H1 (cell line): ENCODE measurements around the gene ZNF516. TPM values are rescaled to one million over a fixed set of nuclear protein-coding genes. Genes with fewer than 3 reads are reported as not detected.

Experiments
- CTCF ChIA-PET: fragments of 300-600 bp; sonication (Branson Sonifier 250); formaldehyde crosslinking; loops from one replicate; lab custom pipeline; 2021; ENCODE audit not compliant: partially characterized antibody; lab: Charles Lee
- POLR2A ChIA-PET: fragments of 300-600 bp; sonication (Branson Sonifier 250); formaldehyde crosslinking; loops from one replicate; lab custom pipeline; 2021; ENCODE audit warnings: inconsistent platforms; ENCODE audit not compliant: partially characterized antibody; lab: Charles Lee
- DNase-seq, 2 experiments: peaks; one replicate each; pipeline versions ENCODE4 v3.0.0 to v3.0.0-alpha.2; 2010 to 2022; ENCODE audit warnings: low spot score in 2 of 2, low read depth in 1 of 2, mixed read lengths in 1 of 2
- FAIRE-seq: peaks from 2 replicates; lab custom pipeline; 2011; peaks lifted over from hg19 to GRCh38; lab: Jason Lieb, UNC
- H2AFZ ChIP-seq: 2 replicates; pipeline ENCODE4 v1.8.1; 2012; ENCODE audit warnings: low read length, inconsistent platforms
- H2AK5ac ChIP-seq: 2 replicates; pipeline ENCODE4 v1.6.1; 2013; ENCODE audit warnings: low read depth, low read length
- H2BK120ac ChIP-seq: replicated peaks from 2 replicates; pipeline ENCODE3; 2013; ENCODE audit warnings: low read depth, low read length, inconsistent platforms
- H2BK12ac ChIP-seq: 2 replicates; pipeline ENCODE4 v1.6.1; 2013; ENCODE audit warnings: low read depth, low read length
- H2BK15ac ChIP-seq: 2 replicates; pipeline ENCODE4 v1.6.1; 2013; ENCODE audit warnings: low read length
- H2BK20ac ChIP-seq: 2 replicates; pipeline ENCODE4 v1.6.1; 2013; ENCODE audit warnings: low read length
- H2BK5ac ChIP-seq: 2 replicates; pipeline ENCODE4 v1.6.1; 2013; ENCODE audit warnings: low read depth, low read length
- H3K14ac ChIP-seq: 2 replicates; pipeline ENCODE4 v1.6.1; 2013; ENCODE audit warnings: inconsistent platforms; ENCODE audit not compliant: insufficient read length
- H3K18ac ChIP-seq: 2 replicates; pipeline ENCODE4 v1.6.1; 2013; ENCODE audit warnings: low read length; ENCODE audit errors: extremely low read depth
- H3K23ac ChIP-seq: 2 replicates; pipeline ENCODE4 v1.6.1; 2013; ENCODE audit warnings: inconsistent platforms; ENCODE audit not compliant: insufficient read length
- H3K23me2 ChIP-seq: 2 replicates; pipeline ENCODE4 v1.6.1; 2013; ENCODE audit warnings: low read depth, low read length
- H3K27ac ChIP-seq: 2 replicates; pipeline ENCODE4 v1.6.1; 2011; ENCODE audit warnings: low read depth, low read length, inconsistent platforms
- H3K27me3 ChIP-seq, 4 experiments: replicated peaks in 1 of 4; 1 replicate in 1 of 4; 2 replicates in 3 of 4; pipeline versions ENCODE4 v1.6.1 to v1.8.1; 2011 to 2013; ENCODE audit warnings: low read length in 3 of 4, mild to moderate bottlenecking in 3 of 4, inconsistent platforms in 2 of 4, mixed read lengths in 2 of 4, moderate library complexity in 1 of 4; ENCODE audit not compliant: control insufficient read depth in 3 of 4, insufficient read depth in 3 of 4; ENCODE audit errors: extremely low read depth in 1 of 4
- H3K36me3 ChIP-seq, 4 experiments: 2 replicates each; pipeline versions ENCODE4 v1.6.1 to v1.8.1; 2011 to 2013; ENCODE audit warnings: mild to moderate bottlenecking in 4 of 4, low read length in 3 of 4, moderate library complexity in 2 of 4, control low read depth in 1 of 4, inconsistent platforms in 1 of 4; ENCODE audit not compliant: insufficient read depth in 4 of 4, control insufficient read depth in 2 of 4
- H3K4ac ChIP-seq: replicated peaks from 2 replicates; pipeline ENCODE3; 2013; ENCODE audit warnings: low read length, low read depth, mixed read lengths, inconsistent platforms; ENCODE audit not compliant: insufficient read length
- H3K4me1 ChIP-seq, 4 experiments: replicated peaks in 1 of 4; 1 replicate in 1 of 4; 2 replicates in 3 of 4; pipeline versions ENCODE4 v1.6.1 to v1.8.1; 2011 to 2013; ENCODE audit warnings: low read length in 3 of 4, inconsistent platforms in 2 of 4, mixed read lengths in 1 of 4; ENCODE audit not compliant: insufficient read depth in 4 of 4, control insufficient read depth in 3 of 4
- H3K4me2 ChIP-seq, 2 experiments: 2 replicates each; pipeline versions ENCODE4 v1.6.1 to v1.8.1; 2011 to 2013; ENCODE audit warnings: low read depth in 2 of 2, low read length in 2 of 2, control low read depth in 1 of 2, inconsistent platforms in 1 of 2, mild to moderate bottlenecking in 1 of 2; ENCODE audit not compliant: insufficient read depth in 1 of 2
- H3K4me3 ChIP-seq, 4 experiments: fragments of 200-600, 300-600 bp in 1 of 4; sonication (generic), shearing (Covaris generic), sonication (Bioruptor Twin) in 1 of 4; 2 replicates each; pipeline versions ENCODE4 v1.5.1 to v1.8.1; 2011 to 2016; ENCODE audit warnings: low read length in 4 of 4, low read depth in 3 of 4, control low read depth in 2 of 4, inconsistent platforms in 2 of 4, mild to moderate bottlenecking in 2 of 4, mixed read lengths in 1 of 4, moderate library complexity in 1 of 4; ENCODE audit not compliant: insufficient read depth in 2 of 4; ENCODE audit errors: extremely low read depth in 1 of 4
- H3K56ac ChIP-seq: replicated peaks from 2 replicates; pipeline ENCODE3; 2013; ENCODE audit warnings: low read depth, mild to moderate bottlenecking, mixed read lengths, low read length, inconsistent platforms; ENCODE audit not compliant: insufficient read length
- H3K79me1 ChIP-seq: 2 replicates; pipeline ENCODE4 v1.6.1; 2013; ENCODE audit warnings: low read depth, low read length, control low read depth
- H3K79me2 ChIP-seq, 2 experiments: 2 replicates each; pipeline versions ENCODE4 v1.6.1 to v1.8.1; 2012 to 2013; ENCODE audit warnings: low read length in 2 of 2, mild to moderate bottlenecking in 2 of 2, inconsistent platforms in 1 of 2; ENCODE audit not compliant: insufficient read depth in 2 of 2, control insufficient read depth in 1 of 2
- H3K9ac ChIP-seq, 4 experiments: replicated peaks in 1 of 4; 1 replicate in 1 of 4; 2 replicates in 3 of 4; pipeline versions ENCODE4 v1.6.1 to v1.8.1; 2011 to 2013; ENCODE audit warnings: low read depth in 3 of 4, low read length in 3 of 4, control low read depth in 2 of 4, mild to moderate bottlenecking in 2 of 4, moderate library complexity in 2 of 4, inconsistent platforms in 1 of 4; ENCODE audit errors: extremely low read depth in 1 of 4
- H3K9me3 ChIP-seq, 2 experiments: 2 replicates each; pipeline versions ENCODE4 v1.6.1 to v1.8.1; 2012 to 2013; ENCODE audit warnings: mild to moderate bottlenecking in 2 of 2, moderate library complexity in 2 of 2, control low read depth in 1 of 2, inconsistent platforms in 1 of 2, low read depth in 1 of 2, low read length in 1 of 2, mixed read lengths in 1 of 2; ENCODE audit not compliant: insufficient read depth in 2 of 2
- H4K20me1 ChIP-seq, 2 experiments: replicated peaks in 1 of 2; 2 replicates each; pipeline versions ENCODE3 to v1.8.1; 2011 to 2013; ENCODE audit warnings: inconsistent platforms in 2 of 2, low read length in 2 of 2, mild to moderate bottlenecking in 1 of 2; ENCODE audit not compliant: insufficient read depth in 2 of 2, control insufficient read depth in 1 of 2
- H4K5ac ChIP-seq: 2 replicates; pipeline ENCODE4 v1.6.1; 2013; ENCODE audit warnings: low read length, low read depth, mixed read lengths, inconsistent platforms; ENCODE audit not compliant: insufficient read length
- H4K8ac ChIP-seq: 2 replicates; pipeline ENCODE4 v1.8.0; 2013; ENCODE audit warnings: mild to moderate bottlenecking, moderate library complexity, low read length, inconsistent platforms; ENCODE audit not compliant: insufficient read depth; ENCODE audit errors: extremely low read depth
- H4K91ac ChIP-seq: replicated peaks from 2 replicates; pipeline ENCODE3; 2013; ENCODE audit warnings: low read length, mixed read lengths, inconsistent platforms; ENCODE audit not compliant: insufficient read length
- BACH1 ChIP-seq: IDR thresholded peaks from 2 replicates; pipeline ENCODE4 v1.6.1; 2012; ENCODE audit warnings: low read length, improper control_type of control experiment
- CBX5 ChIP-seq: fragments of 300-800, 300-1000 bp; sonication (generic); IDR thresholded peaks from 2 replicates; pipeline ENCODE4 v1.7.1; 2016; ENCODE audit warnings: antibody characterized with exemption, low read length, low read depth
- CEBPB ChIP-seq: IDR thresholded peaks from 2 replicates; pipeline ENCODE4 v1.6.1; 2012; ENCODE audit warnings: low read depth, low read length
- EZH2 ChIP-seq: fragments of 200-600 bp; sonication (generic); IDR thresholded peaks from 2 replicates; pipeline ENCODE4 v1.7.1; 2012; ENCODE audit warnings: low read depth, mild to moderate bottlenecking, moderate library complexity, low read length, inconsistent platforms; ENCODE audit not compliant: severe bottlenecking
- HDAC6 ChIP-seq: IDR thresholded peaks from one replicate; pipeline ENCODE4 v1.7.1; 2012; ENCODE audit warnings: low read depth, mild to moderate bottlenecking, inconsistent platforms, low read length, moderate library complexity
- JUN ChIP-seq: IDR thresholded peaks from 2 replicates; pipeline ENCODE4 v1.6.1; 2011; ENCODE audit warnings: low read depth, mild to moderate bottlenecking, improper control_type of control experiment, low read length
- KDM5A ChIP-seq: fragments of 200-600 bp; IDR thresholded peaks from 2 replicates; pipeline ENCODE4 v1.7.1; 2012; ENCODE audit warnings: mild to moderate bottlenecking, low read length, inconsistent platforms, mixed read lengths
- RAD21 ChIP-seq, 2 experiments: IDR thresholded peaks in 1 of 2; conservative IDR thresholded peaks in 1 of 2; 2 replicates each; pipeline ENCODE4 v1.6.1; 2011; ENCODE audit warnings: low read depth in 2 of 2, low read length in 2 of 2, improper control_type of control experiment in 1 of 2, inconsistent platforms in 1 of 2, mild to moderate bottlenecking in 1 of 2, moderate library complexity in 1 of 2
- RBBP5 ChIP-seq: IDR thresholded peaks from 2 replicates; pipeline ENCODE4 v1.7.1; 2012; ENCODE audit warnings: low read depth, mild to moderate bottlenecking, inconsistent platforms, low read length, moderate library complexity, borderline replicate concordance
- SRF ChIP-seq: IDR thresholded peaks from 2 replicates; pipeline ENCODE4 v1.6.1; 2011; ENCODE audit warnings: mild to moderate bottlenecking, low read depth, low read length, moderate library complexity
- TAF7 ChIP-seq: optimal IDR thresholded peaks from 2 replicates; pipeline ENCODE3; 2011; ENCODE audit warnings: low read depth, mild to moderate bottlenecking, inconsistent platforms, low read length, moderate library complexity, borderline replicate concordance
- WGBS, 2 experiments: shearing (Covaris generic) in 1 of 2; methylation state at CpG; one replicate each; pipeline versions ENCODE4 v1.1.6 to v1.1.7; 2013 to 2015; ENCODE audit warnings: low lambda C conversion rate in 2 of 2, mixed read lengths in 2 of 2, inconsistent platforms in 1 of 2, low coverage in 1 of 2, missing lambda C conversion rate in 1 of 2; ENCODE audit not compliant: insufficient replicate concordance in 2 of 2, insufficient coverage in 1 of 2, insufficient read length in 1 of 2; ENCODE audit errors: extremely low coverage in 1 of 2, missing lambda C conversion rate in 1 of 2; 5-methylcytosine and 5-hydroxymethylcytosine counted together
- polyA plus RNA-seq, 7 experiments: library from polyadenylated mRNA; depleted of rRNA in 3 of 7; stranded (reverse) in 5 of 7; unstranded in 2 of 7; fragments of >200 nt in 5 of 7; fragments of 200-250 nt in 2 of 7; gene quantifications; 1 replicate in 5 of 7; 2 replicates in 1 of 7; 4 replicates in 1 of 7; pipeline versions ENCODE4 v1.2.1 to v1.2.3, GENCODE V29; 2011 to 2013; ENCODE audit warnings: missing spikeins in 2 of 7, mixed read lengths in 2 of 7
- total RNA-seq: library from RNA; stranded (reverse); fragmentation: NEBNext Ultra II Directional; extraction: Animal tissue kit (Norgen Biotek cat#: 25700); gene quantifications from 2 replicates; pipeline ENCODE4 v1.2.1, GENCODE V29; 2021
- TF ChIP-seq, protein P1 (sequence below): IDR thresholded peaks from 2 replicates; pipeline ENCODE4 v1.6.1; 2012; ENCODE audit warnings: low read length, inconsistent platforms

Gene ZNF516
- total and polyA plus RNA-seq, 2 of the 8 experiments (the other 6 are each of a cell fraction or from before 2014, with no cell fraction given) = 7.3 to 17.0 TPM

- Histone ChIP-seq H3K18ac (no peak overlapping the region), H2BK15ac (no peak overlapping the region), H3K4me1 (peaks cover 0 to 3% (median 1%) of the 10 kb centered on the region in 4 experiments; a peak in 4 of 7 replicates), H3K23me2 (no peaks in the 10 kb centered on the region), H3K27ac (no peak overlapping the region), H2AFZ (no peak overlapping the region), H4K91ac (no peak overlapping the region), H3K79me2 (no peaks in the 10 kb centered on the region; a peak in 1 of 4 replicates), H2BK5ac (no peak overlapping the region), H3K56ac (no peak overlapping the region), H3K4ac (no peak overlapping the region), H2BK12ac (no peak overlapping the region), H2BK20ac (no peak overlapping the region), H3K14ac (no peak overlapping the region), H2AK5ac (no peak overlapping the region), H3K79me1 (peaks cover 2% of the 10 kb centered on the region; the same call in 1 of the 2 replicates), H3K23ac (no peak overlapping the region), H3K9ac (no peak overlapping the region), H3K4me3 (no peak overlapping the region), H4K20me1 (peaks cover 0 to 2% of the 10 kb centered on the region in 2 experiments), H2BK120ac (no peak overlapping the region), H3K36me3 (no peaks in the 10 kb centered on the region), H4K8ac (no peak overlapping the region), H4K5ac (no peak overlapping the region), H3K4me2 (no peak overlapping the region), H3K9me3 (no peaks in the 10 kb centered on the region), H3K27me3 (no peaks in the 10 kb centered on the region)
- WGBS, 2 experiments = 95% methylated on average over 7 of the region's 7 CpGs; no CpG with 5 or more reads in 1 of the 2 experiments
- ChIA-PET POLR2A (no interaction called here), CTCF (interaction anchor here (0.7 to 7.4 kb wide), 33 partner anchors 10 to 519 kb away, joined by 3 to 71 read pairs (median 4); no protein-coding TSS in a partner anchor)
- FAIRE-seq = no peak
- DNase-seq = no peak
- TF ChIP-seq CEBPB (no peak), HDAC6 (no peak), RAD21 (IDR thresholded peaks at IDR 0.05 in 1 of 2, conservative IDR thresholded peaks at IDR 0.05 in 1 of 2; ENCODE audit: low read depth in 2 of 2, low read length in 2 of 2) (no peak), TAF7 (no peak), EZH2 (no peak), BACH1 (no peak), JUN (no peak), KDM5A (no peak), CBX5 (no peak), RBBP5 (no peak), SRF (no peak)
- TF ChIP-seq, protein P1, sequence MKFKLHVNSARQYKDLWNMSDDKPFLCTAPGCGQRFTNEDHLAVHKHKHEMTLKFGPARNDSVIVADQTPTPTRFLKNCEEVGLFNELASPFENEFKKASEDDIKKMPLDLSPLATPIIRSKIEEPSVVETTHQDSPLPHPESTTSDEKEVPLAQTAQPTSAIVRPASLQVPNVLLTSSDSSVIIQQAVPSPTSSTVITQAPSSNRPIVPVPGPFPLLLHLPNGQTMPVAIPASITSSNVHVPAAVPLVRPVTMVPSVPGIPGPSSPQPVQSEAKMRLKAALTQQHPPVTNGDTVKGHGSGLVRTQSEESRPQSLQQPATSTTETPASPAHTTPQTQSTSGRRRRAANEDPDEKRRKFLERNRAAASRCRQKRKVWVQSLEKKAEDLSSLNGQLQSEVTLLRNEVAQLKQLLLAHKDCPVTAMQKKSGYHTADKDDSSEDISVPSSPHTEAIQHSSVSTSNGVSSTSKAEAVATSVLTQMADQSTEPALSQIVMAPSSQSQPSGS = no peak
Measured at GRCh38 chr18:76398295-76398694, 96.7 kb downstream of the ZNF516 start.
